HS-27A (cell line): ENCODE data around the gene TAS2R60.
"Not testable (repeated sequence)": the region's sequence is repeated elsewhere in the genome, so short reads cannot be mapped to it uniquely, and the experiment has no call there.

Experiments
- DNase-seq: peaks from one replicate; pipeline ENCODE4 v3.0.0-alpha.2; 2012; ENCODE audit warnings: low read depth, missing footprints

Gene TAS2R60

GRCh38 chr7:143477501-143478150 lies 34.4 kb downstream of the TAS2R60 start, which contains the start of gene TAS2R41:
TSS of gene TAS2R41 (plus strand) at chr7:143477873. CDS start at chr7:143477873, 0 bp downstream.
- DNase-seq = no peak

GRCh38 chr7:143479055-143479766 lies 36.0 kb downstream of the TAS2R60 start:
- no peak for DNase-seq

GRCh38 chr7:143480501-143480900 lies 37.2 kb downstream of the TAS2R60 start:
- no peak for DNase-seq

GRCh38 chr7:143484119-143484518 lies 40.9 kb downstream of the TAS2R60 start:
- no peak for DNase-seq

- DNase-seq = no peak
These were observed 41.8 kb downstream of the TAS2R60 start for GRCh38 chr7:143485094-143485493.

GRCh38 chr7:143485500-143485899 lies 42.2 kb downstream of the TAS2R60 start:
- DNase-seq = no peak

- not testable (repeated sequence) for DNase-seq
These were observed 43.0 kb downstream of the TAS2R60 start for GRCh38 chr7:143486266-143486665.

- no peak for DNase-seq
These were observed 43.8 kb downstream of the TAS2R60 start for GRCh38 chr7:143487061-143487460.

GRCh38 chr7:143487566-143487965 lies 44.3 kb downstream of the TAS2R60 start:
- DNase-seq = no peak

GRCh38 chr7:143490717-143491306 lies 47.6 kb downstream of the TAS2R60 start:
- DNase-seq = no peak

- no peak for DNase-seq
These were observed 48.8 kb downstream of the TAS2R60 start for GRCh38 chr7:143492043-143492471.

GRCh38 chr7:143492799-143493739 lies 49.8 kb downstream of the TAS2R60 start:
- DNase-seq = no peak

- no peak for DNase-seq
These were observed 50.5 kb downstream of the TAS2R60 start for GRCh38 chr7:143493751-143494150.
